Peyer's patch (tissue), 4 donors: ENCODE measurements around the gene TMEM179B.

Source experiments
- CTCF ChIP-seq, 6 experiments: fragments of 450-650 bp in 4 of 6; fragments of 200-600 bp in 2 of 6; sonication (generic) in 1 of 6; IDR thresholded peaks; one replicate each; pipeline ENCODE4 v1.5.1; 2017 to 2019; ENCODE audit warnings: antibody characterized with exemption in 6 of 6, mild to moderate bottlenecking in 3 of 6, moderate library complexity in 1 of 6
- POLR2A ChIP-seq, 2 donors: fragments of 450-650 bp; IDR thresholded peaks; one replicate each; pipeline ENCODE4 v1.5.1; 2017; ENCODE audit warnings: antibody characterized with exemption in 2 of 2, mild to moderate bottlenecking in 2 of 2, moderate library complexity in 2 of 2

DNA sequence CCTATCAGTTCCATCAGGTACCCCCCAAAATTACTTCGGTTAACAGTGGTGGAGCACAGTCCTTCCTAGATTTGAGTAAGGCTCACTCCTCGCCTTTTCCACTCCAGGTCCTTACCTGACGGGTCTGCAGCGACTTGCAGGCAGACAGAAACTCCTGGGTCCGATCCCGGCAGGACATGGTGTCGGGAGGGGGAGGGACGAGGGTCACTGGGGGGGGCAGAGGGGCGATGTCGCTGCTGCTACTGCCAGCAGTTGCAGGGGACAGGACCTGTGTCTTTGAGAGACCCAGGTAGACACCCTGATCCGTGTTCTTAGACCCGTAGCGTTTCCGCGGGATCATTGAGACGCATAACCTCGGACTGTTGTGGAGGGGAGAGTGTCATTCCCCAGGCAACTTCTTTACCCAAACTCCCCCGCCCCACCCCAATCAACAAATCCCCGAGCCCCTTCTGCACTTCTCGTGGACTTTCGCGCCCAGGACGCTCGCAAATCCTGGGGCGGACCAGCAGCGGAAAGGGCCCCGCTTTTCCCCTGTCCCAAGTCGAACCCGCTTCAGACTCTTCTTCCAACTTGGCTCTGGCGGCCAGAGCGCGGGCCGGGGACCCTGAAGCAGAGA is 43.8 kb downstream of the TMEM179B start:
- TF ChIP-seq CTCF (IDR thresholded peaks at IDR 0.05) (no peak), POLR2A (IDR thresholded peaks at IDR 0.05) (no peak)
